Brain microvascular endothelial cell (primary cell): Measurements from ENCODE around the gene PIR.

Experiments
- DNase-seq: peaks from one replicate; pipeline ENCODE4 v3.0.0-alpha.2; 2020
- H3K27ac ChIP-seq: fragments of 250-450 bp; sonication (Bioruptor Pico); 2 replicates; pipeline ENCODE4 v1.5.1; 2020; ENCODE audit warnings: mild to moderate bottlenecking, moderate library complexity
- H3K27me3 ChIP-seq: fragments of 250-450 bp; sonication (Bioruptor Pico); replicated peaks from 2 replicates; pipeline ENCODE4 v1.5.1; 2020; ENCODE audit warnings: mild to moderate bottlenecking
- H3K36me3 ChIP-seq: fragments of 250-450 bp; sonication (Bioruptor Pico); replicated peaks from 2 replicates; pipeline ENCODE4 v1.5.1; 2020; ENCODE audit warnings: mild to moderate bottlenecking
- H3K4me3 ChIP-seq: 2 replicates; pipeline ENCODE4 v1.5.1; 2011; ENCODE audit warnings: low read depth, mild to moderate bottlenecking, control low read depth, low read length, moderate library complexity
- CTCF ChIP-seq: IDR thresholded peaks from 2 replicates; pipeline ENCODE4 v1.5.1; 2011; ENCODE audit warnings: low read depth, mild to moderate bottlenecking, moderate library complexity, low read length, control low read depth, inconsistent platforms; ENCODE audit errors: missing control alignments
- in situ Hi-C: cut with HindIII; loops from 2 replicates; pipeline ENCODE4 v1.10.0; 2017; ENCODE audit warnings: low sequenced_read_pairs, low pct_ligation_motif_present

PIR gene

GRCh38 chrX:15359701-15360100, 133.4 kb downstream of the PIR start:
- no peak overlapping the region for H3K4me3 ChIP-seq
- in situ Hi-C loops = no loop called here
- no peaks in the 10 kb centered on the region for H3K27me3 ChIP-seq
- TF ChIP-seq CTCF = no peak
- H3K36me3 ChIP-seq = no peaks in the 10 kb centered on the region
- H3K27ac ChIP-seq = no peak overlapping the region
- DNase-seq = no peak

- Histone ChIP-seq H3K27ac (no peak overlapping the region), H3K4me3 (no peak overlapping the region), H3K27me3 (no peaks in the 10 kb centered on the region), H3K36me3 (no peaks in the 10 kb centered on the region)
- in situ Hi-C loops = no loop called here
- no peak for TF ChIP-seq CTCF
- DNase-seq = no peak
These were observed 134.6 kb downstream of the PIR start for GRCh38 chrX:15358533-15358932.

GRCh38 chrX:15356444-15356843, 136.7 kb downstream of the PIR start:
- no peak for TF ChIP-seq CTCF
- Histone ChIP-seq H3K27ac (no peak overlapping the region), H3K36me3 (no peaks in the 10 kb centered on the region), H3K27me3 (no peaks in the 10 kb centered on the region), H3K4me3 (no peak overlapping the region)
- in situ Hi-C loops = no loop called here
- no peak for DNase-seq

- in situ Hi-C loops = no loop called here
- H3K4me3 ChIP-seq = no peak overlapping the region
- no peak for DNase-seq
- TF ChIP-seq CTCF = no peak
- H3K36me3 ChIP-seq = no peaks in the 10 kb centered on the region
- no peak overlapping the region for H3K27ac ChIP-seq
- H3K27me3 ChIP-seq = no peaks in the 10 kb centered on the region
These were observed 142.7 kb downstream of the PIR start for GRCh38 chrX:15350329-15350996.

- peak; percentile 59 for TF ChIP-seq CTCF
- no peak overlapping the region for H3K27ac ChIP-seq
- in situ Hi-C loops = no loop called here
- no peaks in the 10 kb centered on the region for H3K27me3 ChIP-seq
- peak; percentile 50 for DNase-seq
- no peaks in the 10 kb centered on the region for H3K36me3 ChIP-seq
- H3K4me3 ChIP-seq = no peak overlapping the region
These were observed 144.1 kb downstream of the PIR start for GRCh38 chrX:15349046-15349445.

GRCh38 chrX:15345976-15346375, 147.2 kb downstream of the PIR start:
- Histone ChIP-seq H3K27me3 (no peaks in the 10 kb centered on the region), H3K27ac (no peak overlapping the region), H3K4me3 (no peak overlapping the region), H3K36me3 (no peaks in the 10 kb centered on the region)
- TF ChIP-seq CTCF = no peak
- DNase-seq = no peak
- in situ Hi-C loops = no loop called here
